OCI-LY3 (cell line): Measurements from ENCODE around the gene CSF2.

ENCODE experiments used
- EZH2phosphoT487 ChIP-seq: fragments of 200-600 bp; shearing (Covaris generic); IDR thresholded peaks from 2 replicates; pipeline ENCODE4 v1.6.1; 2018; ENCODE audit warnings: antibody characterized with exemption, mixed run types, low read depth
- TF ChIP-seq, protein P1 (sequence below): fragments of 200-600, 300-600 bp; sonication (generic); IDR thresholded peaks from 2 replicates; pipeline ENCODE4 v1.5.1; 2014; ENCODE audit warnings: antibody characterized with exemption, low read length, low read depth

DNA sequence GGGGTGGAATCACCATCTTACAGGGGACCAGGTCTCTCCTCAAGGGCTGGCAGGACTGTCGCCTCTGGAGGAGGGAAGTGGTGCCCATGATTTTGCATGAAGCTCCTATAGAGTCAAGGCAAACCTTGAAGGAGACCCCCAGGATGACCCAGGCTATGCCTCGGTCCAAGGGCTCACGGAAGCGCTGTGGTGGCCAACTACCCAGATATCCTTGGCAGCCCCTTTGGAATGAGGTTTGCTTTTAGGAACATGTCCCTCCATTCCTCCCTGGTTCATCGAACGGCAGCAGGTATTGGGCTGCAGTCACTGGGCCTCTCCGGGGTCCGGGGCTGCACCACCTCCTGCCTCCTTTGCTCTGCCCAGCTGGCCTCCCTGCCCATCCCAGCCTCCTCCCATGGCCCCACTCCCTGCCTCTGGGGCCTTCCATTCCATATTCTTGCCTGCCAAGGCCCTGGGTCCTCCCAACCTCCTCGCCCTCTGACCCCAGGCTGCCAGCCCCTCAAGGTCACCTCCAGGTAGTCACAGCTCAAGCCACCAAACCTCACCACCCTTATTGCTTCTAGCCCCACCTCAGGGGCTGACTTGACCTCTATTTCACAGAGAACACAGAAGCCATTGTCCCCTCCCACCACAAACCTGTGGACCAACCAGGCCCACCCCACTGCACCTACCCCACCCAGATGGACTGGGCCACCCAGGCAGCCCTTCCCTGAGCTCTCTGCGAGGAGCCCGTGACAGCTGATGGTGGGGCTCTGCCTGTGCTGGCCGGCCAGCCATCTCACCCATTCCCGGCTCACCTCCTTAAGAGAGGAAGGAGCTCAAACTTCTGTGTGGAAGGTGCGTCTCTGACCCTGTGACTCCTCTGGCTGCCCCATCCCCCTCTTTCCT is 16.7 kb upstream of the CSF2 start:
- TF ChIP-seq, protein P1, sequence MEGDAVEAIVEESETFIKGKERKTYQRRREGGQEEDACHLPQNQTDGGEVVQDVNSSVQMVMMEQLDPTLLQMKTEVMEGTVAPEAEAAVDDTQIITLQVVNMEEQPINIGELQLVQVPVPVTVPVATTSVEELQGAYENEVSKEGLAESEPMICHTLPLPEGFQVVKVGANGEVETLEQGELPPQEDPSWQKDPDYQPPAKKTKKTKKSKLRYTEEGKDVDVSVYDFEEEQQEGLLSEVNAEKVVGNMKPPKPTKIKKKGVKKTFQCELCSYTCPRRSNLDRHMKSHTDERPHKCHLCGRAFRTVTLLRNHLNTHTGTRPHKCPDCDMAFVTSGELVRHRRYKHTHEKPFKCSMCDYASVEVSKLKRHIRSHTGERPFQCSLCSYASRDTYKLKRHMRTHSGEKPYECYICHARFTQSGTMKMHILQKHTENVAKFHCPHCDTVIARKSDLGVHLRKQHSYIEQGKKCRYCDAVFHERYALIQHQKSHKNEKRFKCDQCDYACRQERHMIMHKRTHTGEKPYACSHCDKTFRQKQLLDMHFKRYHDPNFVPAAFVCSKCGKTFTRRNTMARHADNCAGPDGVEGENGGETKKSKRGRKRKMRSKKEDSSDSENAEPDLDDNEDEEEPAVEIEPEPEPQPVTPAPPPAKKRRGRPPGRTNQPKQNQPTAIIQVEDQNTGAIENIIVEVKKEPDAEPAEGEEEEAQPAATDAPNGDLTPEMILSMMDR: no peak
- TF ChIP-seq EZH2phosphoT487: no peak
